GM23338 (cell line): Measurements from ENCODE around the gene ERI2.

ENCODE experiments used
- CREB1 ChIP-seq: fragments of 250-450 bp; sonication (Bioruptor Pico); IDR thresholded peaks from 2 replicates; pipeline ENCODE4 v1.5.0; 2020; ENCODE audit warnings: low read depth, mild to moderate bottlenecking, moderate library complexity
- EZH2 ChIP-seq: fragments of 200-600 bp; sonication (generic); IDR thresholded peaks from one replicate; pipeline ENCODE4 v1.8.0; 2017; ENCODE audit warnings: antibody characterized with exemption, mild to moderate bottlenecking, low read depth; ENCODE audit not compliant: unreplicated experiment
- EZH2phosphoT487 ChIP-seq: fragments of 200-600 bp; sonication (generic); IDR thresholded peaks from one replicate; pipeline ENCODE4 v1.8.1; 2018; ENCODE audit warnings: antibody characterized with exemption; ENCODE audit not compliant: unreplicated experiment
- JUNB ChIP-seq: IDR thresholded peaks from one replicate; pipeline ENCODE4 v1.6.1; 2016; ENCODE audit warnings: antibody characterized with exemption; ENCODE audit not compliant: unreplicated experiment
- NANOG ChIP-seq: IDR thresholded peaks from 2 replicates; pipeline ENCODE4 v1.6.1; 2016; ENCODE audit warnings: antibody characterized with exemption, borderline replicate concordance
- POLR2AphosphoS5 ChIP-seq: IDR thresholded peaks from 2 replicates; pipeline ENCODE4 v1.6.1; 2016; ENCODE audit warnings: antibody characterized with exemption, low read depth
- REST ChIP-seq: IDR thresholded peaks from one replicate; pipeline ENCODE4 v1.6.1; 2018; ENCODE audit warnings: antibody characterized with exemption; ENCODE audit not compliant: unreplicated experiment
- STAT1 ChIP-seq: IDR thresholded peaks from one replicate; pipeline ENCODE4 v1.6.1; 2016; ENCODE audit warnings: antibody characterized with exemption; ENCODE audit not compliant: unreplicated experiment
- ZNF114 ChIP-seq: fragments of 250-450 bp; sonication (Bioruptor Pico); IDR thresholded peaks from 2 replicates; pipeline ENCODE4 v1.5.0; 2020; ENCODE audit warnings: mild to moderate bottlenecking, moderate library complexity
- ZNF331 ChIP-seq: fragments of 250-450 bp; sonication (Bioruptor Pico); IDR thresholded peaks from 2 replicates; pipeline ENCODE4 v1.5.0; 2020; ENCODE audit warnings: low read depth, mild to moderate bottlenecking, moderate library complexity
- ZNF462 ChIP-seq: fragments of 250-450 bp; sonication (Bioruptor Pico); IDR thresholded peaks from 2 replicates; pipeline ENCODE4 v1.5.0; 2020; ENCODE audit warnings: mild to moderate bottlenecking, moderate library complexity
- TF ChIP-seq, protein P1 (sequence below), 2 experiments: fragments of 200-600 bp in 1 of 2; sonication (generic) in 1 of 2; conservative IDR thresholded peaks; 2 replicates each; pipeline versions ENCODE4 v1.5.1 to v1.6.1; 2016 to 2017; ENCODE audit warnings: antibody characterized with exemption in 2 of 2, low read depth in 2 of 2, mild to moderate bottlenecking in 2 of 2, moderate library complexity in 1 of 2
- TF ChIP-seq, protein P2 (sequence below): IDR thresholded peaks from 2 replicates; pipeline ENCODE4 v1.6.1; 2016; ENCODE audit warnings: antibody characterized with exemption

DNA sequence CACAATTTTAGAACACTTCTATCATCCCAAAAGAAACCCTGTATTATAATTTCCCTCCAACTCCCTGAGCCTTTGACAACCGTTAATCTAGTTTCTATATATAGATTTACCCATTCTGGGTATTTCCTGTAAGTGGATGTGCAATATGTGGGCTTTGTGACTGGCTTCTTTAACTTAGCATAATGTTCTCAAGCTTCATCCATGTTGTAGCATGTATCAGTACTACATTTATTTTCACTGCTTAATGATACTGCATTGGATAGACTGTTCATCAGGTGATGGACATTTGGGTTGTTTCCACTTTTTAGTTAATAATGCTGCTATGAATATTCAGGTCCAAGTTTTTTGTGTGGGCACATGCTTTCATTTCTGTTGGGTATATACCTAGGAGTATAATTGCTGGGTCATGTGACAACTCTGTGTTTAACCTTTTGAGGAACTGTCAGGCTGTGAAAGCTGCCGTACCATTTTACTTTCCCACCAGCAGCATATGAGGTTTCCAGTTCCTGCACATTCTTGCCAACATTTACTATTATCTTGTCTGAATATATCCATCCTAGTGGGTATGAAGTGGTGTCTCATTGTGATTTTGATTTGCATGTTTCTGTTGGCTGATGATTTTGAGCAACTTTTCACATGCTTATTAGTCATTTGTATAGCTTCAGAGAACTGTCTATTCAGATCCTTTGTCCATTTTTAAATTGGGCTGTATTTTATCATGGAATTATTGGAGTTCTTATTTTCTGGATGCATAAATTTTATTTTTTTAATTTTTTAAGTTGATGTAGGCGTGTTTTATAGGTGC lies 16.5 kb upstream of the ERI2 start:
- TF ChIP-seq JUNB: no peak
- TF ChIP-seq, protein P1, sequence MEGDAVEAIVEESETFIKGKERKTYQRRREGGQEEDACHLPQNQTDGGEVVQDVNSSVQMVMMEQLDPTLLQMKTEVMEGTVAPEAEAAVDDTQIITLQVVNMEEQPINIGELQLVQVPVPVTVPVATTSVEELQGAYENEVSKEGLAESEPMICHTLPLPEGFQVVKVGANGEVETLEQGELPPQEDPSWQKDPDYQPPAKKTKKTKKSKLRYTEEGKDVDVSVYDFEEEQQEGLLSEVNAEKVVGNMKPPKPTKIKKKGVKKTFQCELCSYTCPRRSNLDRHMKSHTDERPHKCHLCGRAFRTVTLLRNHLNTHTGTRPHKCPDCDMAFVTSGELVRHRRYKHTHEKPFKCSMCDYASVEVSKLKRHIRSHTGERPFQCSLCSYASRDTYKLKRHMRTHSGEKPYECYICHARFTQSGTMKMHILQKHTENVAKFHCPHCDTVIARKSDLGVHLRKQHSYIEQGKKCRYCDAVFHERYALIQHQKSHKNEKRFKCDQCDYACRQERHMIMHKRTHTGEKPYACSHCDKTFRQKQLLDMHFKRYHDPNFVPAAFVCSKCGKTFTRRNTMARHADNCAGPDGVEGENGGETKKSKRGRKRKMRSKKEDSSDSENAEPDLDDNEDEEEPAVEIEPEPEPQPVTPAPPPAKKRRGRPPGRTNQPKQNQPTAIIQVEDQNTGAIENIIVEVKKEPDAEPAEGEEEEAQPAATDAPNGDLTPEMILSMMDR (conservative IDR thresholded peaks at IDR 0.05; ENCODE audit: low read depth in 2 of 2): no peak
- no peak for TF ChIP-seq POLR2AphosphoS5
- TF ChIP-seq EZH2: no peak
- TF ChIP-seq REST: no peak
- no peak for TF ChIP-seq CREB1
- no peak for TF ChIP-seq EZH2phosphoT487
- no peak for TF ChIP-seq ZNF114 (CRISPR knock-in tag)
- no peak for TF ChIP-seq STAT1
- TF ChIP-seq, protein P2, sequence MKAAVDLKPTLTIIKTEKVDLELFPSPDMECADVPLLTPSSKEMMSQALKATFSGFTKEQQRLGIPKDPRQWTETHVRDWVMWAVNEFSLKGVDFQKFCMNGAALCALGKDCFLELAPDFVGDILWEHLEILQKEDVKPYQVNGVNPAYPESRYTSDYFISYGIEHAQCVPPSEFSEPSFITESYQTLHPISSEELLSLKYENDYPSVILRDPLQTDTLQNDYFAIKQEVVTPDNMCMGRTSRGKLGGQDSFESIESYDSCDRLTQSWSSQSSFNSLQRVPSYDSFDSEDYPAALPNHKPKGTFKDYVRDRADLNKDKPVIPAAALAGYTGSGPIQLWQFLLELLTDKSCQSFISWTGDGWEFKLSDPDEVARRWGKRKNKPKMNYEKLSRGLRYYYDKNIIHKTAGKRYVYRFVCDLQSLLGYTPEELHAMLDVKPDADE: no peak
- TF ChIP-seq ZNF331 (CRISPR knock-in tag): no peak
- no peak for TF ChIP-seq NANOG
- no peak for TF ChIP-seq ZNF462 (CRISPR knock-in tag)
